NCI-H2196 treated with DMSO at 0.1 percent for 48 hours (cell line): ENCODE data around the gene GMEB1.
"Not testable (repeated sequence)": the region's sequence is repeated elsewhere in the genome, so short reads cannot be mapped to it uniquely, and the experiment has no call there.

ENCODE experiments used
- DNase-seq: peaks from one replicate; lab custom pipeline; 2025; ENCODE audit not compliant: unreplicated experiment; lab: John Stamatoyannopoulos, UW

GMEB1 gene, protein sequence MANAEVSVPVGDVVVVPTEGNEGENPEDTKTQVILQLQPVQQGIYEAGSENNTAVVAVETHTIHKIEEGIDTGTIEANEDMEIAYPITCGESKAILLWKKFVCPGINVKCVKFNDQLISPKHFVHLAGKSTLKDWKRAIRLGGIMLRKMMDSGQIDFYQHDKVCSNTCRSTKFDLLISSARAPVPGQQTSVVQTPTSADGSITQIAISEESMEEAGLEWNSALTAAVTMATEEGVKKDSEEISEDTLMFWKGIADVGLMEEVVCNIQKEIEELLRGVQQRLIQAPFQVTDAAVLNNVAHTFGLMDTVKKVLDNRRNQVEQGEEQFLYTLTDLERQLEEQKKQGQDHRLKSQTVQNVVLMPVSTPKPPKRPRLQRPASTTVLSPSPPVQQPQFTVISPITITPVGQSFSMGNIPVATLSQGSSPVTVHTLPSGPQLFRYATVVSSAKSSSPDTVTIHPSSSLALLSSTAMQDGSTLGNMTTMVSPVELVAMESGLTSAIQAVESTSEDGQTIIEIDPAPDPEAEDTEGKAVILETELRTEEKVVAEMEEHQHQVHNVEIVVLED

DNA sequence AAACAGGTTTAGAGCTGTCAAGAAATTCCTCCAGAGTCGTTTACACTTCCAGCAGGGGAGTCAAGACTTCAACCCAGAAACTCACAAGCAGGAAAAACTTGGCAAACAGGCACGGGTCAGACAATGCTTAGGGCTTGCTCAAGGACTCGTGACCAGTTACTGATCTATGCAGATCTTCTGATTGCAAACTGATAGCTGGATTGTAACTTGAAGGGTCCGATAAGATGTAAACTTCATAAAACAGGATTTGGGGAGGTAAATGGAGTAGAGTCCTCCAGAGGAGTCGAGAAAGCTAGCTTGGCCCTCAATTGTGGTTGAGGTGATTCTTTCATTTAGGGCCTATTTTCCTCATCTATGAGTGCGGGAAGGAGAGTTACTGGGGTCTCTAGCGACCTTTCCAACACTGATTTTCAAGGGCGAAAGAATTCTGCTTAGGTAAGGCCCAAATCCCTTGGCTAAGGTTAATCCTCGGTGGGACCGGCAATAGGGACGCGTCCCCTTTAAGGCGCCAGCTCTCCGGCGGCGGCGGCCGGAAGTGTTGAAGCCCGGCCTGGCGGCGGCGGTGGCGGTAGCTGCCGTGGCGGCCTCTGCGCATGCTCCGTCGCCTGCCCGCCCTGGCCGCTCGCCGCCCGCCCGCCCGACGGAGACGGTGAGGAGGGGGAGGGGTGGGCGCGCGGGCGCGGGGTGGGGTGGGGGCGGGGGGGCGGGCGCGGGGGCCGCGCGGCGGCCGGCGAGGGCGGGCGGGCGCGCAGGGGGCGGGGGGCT lies at the start of gene GMEB1:
TSS of gene GMEB1 (plus strand) at position 594 of the 765 bp plus-strand sequence. CDS start 14,829 bp downstream, outside the sequence.
- peak; percentile 89 for DNase-seq

DNA sequence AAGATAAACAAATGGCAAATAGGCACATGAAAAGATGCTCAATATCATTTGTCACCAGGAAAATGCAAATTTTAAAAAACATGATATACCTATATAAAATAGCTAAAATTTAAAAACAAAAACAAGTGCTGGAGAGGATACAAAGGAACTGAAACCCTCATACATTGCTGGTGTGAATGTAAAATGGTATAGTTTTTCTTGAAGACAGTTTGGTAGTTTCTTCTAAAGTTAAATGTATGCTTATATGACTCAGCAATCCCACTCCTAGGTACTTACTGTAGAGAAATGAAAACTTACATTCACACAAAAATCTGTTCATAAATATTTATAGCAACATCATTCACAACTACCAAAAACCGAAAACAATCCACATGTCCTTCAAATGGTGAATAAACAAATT lies 36.9 kb upstream of the GMEB1 start:
- DNase-seq: no peak

DNA sequence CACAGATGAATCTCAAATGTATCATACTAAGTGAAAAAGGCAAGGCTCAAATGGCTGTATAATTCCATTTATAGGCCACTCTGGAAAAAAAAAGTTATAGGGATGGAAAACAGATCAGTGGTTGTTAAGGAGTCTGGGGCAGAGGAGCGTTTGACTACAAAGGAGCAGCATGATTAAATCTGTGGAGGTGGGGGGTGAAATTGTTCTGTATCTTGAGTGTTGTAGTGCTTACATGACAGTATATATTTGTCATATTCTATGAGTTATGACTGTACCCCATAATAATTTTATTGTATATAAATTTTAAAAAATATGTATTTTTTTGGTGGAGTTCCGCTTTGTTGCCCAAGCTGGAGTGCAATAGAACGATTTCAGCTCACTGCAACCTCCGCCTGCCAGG lies 36.0 kb upstream of the GMEB1 start:
- DNase-seq: no peak

DNA sequence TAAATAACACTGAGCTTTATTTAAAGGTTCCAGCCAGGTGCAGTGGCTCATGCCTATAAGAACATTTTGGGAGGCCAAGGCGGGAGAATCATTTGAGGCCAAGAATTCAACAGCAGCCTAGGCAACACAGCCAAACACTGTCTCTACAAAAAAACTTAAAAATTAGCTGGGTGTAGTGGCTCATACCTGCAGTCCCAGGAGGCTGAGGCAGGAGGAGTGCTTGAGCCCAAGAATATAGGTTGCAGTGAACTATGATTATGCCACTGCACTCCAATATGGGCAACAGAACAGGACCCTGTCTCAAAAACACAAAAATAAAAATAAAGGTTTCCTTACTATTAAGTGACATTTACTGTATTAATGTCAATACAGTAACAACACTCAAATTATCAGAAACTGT lies 27.8 kb upstream of the GMEB1 start:
- no peak for DNase-seq

DNA sequence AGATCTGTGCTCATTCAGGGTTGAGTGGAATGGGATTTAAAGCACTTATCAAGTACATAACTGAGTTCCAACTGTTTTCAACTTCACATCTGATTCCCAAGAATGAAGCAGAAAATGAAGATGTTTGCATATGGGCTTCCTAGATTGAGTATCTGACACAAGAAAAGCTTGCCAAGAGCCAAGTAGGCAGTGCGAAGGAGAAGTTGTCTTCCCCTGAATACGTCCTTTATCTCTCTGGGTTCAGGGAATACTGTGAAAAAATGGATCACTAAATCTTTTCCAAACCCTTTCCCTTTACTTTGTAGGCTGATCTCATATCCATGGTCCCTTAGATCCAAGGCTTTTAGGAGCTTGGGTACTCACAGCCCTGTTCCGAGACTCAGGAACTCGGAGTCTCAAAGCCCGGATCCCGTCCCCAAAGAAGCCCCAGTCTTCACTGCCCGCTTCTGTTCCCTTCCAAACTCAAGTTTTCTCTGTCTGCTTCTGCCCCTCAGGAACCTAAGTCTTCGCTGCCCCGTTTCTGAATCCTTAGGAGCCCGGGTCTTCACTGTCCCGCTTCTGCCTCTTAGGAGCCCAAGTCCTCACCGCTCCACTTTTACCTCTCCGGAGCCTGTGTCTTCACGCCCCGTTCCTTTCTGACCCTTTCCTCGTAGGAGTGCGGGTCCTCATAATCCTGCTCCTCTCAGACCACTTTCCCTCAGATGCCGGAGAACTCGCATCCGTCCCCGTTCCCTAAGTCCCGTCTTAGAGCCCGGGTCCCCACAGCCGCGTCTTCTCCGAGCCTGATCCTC lies 26.3 kb upstream of the GMEB1 start:
- DNase-seq: no peak

DNA sequence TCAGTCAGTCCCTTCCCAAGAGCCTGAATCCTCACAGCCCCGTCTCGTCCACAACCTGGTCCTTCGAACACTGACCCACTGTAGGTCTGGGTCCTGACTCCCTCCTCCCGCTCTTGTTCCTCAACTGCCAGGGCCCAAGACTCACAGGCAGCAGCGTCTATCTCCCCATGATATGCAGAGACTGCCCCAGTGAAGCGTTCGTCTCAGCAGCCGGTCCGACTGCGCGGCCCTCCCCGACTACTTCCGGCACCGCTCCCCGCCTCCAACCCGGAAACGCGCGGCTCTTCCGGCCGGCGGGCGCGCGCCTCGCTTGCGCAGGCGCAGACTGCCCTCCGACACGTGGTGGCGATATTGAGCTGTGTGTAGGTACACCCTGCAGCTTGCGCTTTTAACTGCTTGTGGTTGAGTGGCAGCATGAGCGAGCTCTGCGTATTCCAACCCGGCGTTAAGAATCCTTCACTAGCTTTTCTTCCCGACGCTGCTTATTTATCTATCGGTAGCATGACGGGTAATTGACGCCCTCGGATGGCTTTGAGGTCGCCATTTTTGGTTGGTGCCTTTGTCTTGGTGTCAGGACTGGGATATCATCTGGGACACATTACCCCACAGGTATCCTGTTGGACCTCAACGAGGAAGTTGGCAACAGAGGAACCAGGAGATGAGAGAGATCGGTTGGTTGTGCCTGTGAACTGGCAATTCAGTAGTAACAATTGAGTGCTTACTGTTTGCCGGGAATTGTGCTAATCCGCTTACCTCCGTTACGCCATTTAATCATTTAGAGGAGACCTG lies 25.5 kb upstream of the GMEB1 start, which contains the start of gene TAF12:
TSS of gene TAF12 (minus strand) at position 221 of the 789 bp plus-strand sequence. CDS start 20,986 bp downstream, outside the sequence.
- DNase-seq: peak; percentile 93

DNA sequence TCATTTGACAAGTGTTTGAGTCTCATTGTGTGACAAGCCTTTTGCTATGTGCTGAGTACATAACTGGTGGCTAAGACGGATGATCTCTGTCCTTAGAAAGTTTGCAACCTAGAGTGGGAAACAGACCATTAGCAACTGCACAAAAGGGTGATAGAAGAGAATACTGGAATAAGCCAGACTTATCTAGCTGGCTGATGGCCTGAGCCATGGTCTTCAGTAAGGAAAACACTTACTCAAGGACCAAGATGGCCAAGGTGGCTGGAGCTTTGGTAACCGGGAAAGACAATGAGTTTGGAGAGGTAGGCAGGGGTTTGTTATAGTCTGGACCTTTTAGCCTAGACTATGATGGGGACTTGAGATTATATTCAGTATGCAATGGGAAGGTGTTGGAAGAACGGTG lies 24.1 kb upstream of the GMEB1 start:
- no peak for DNase-seq

DNA sequence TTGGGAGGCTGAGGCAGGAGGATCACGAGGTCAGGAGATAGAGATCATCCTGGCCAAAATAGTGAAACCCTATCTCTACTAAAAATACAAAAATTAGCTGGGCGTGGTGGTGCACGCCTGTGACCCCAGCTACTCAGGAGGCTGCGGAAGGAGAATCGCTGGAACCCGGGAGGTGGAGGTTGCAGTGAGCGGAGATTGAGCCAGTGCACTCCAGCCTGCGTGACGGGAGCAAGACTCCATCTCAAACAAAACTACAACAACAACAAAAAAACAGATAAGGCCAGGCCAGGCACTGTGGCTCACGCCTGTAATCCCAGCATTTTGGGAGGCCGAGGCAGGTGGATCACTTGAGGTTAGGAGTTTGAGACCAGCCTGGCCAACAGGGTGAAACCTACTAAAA lies 23.2 kb upstream of the GMEB1 start:
- not testable (repeated sequence) for DNase-seq

DNA sequence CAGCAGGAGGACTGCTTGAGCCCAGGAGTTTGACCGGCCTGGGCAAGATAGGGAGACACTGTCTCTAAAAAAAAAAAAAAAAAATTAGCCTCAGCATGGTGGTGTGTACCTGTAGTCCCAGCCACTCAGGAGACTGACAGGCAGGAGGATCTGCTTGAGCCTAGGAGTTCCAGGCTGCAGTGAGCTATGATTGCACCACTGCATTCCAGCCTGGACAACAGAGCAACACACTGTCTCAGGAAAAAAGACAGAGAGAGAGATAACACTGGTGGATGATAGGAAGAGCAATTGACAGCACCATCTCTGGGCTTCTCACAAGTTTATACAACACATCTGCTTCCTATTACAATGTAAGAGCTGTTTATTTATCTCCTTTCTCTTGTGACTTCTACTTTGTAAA lies 22.5 kb upstream of the GMEB1 start:
- no peak for DNase-seq

DNA sequence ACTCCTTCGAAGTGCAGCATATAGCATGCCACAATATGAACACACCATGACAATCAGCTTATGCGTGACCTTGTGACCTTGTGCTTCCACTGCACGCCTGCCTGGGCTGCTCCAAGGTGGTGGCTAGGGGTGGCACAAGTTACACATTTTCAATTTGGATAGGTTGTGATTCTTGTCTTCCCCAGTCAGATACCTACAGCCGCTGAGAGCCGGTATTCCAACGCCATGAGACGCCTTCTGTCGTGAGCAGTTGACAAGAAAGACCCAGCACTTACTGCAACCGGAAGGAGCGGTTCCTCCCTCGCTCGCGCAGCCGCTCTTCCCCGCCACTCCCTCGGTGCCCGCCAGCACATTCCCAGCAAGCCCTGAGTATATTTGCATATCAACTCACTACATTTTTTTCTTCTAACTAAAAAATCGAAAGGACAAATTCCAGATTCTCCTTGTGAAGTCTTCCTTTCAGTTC lies 20.5 kb upstream of the GMEB1 start:
- DNase-seq: peak; percentile 93

DNA sequence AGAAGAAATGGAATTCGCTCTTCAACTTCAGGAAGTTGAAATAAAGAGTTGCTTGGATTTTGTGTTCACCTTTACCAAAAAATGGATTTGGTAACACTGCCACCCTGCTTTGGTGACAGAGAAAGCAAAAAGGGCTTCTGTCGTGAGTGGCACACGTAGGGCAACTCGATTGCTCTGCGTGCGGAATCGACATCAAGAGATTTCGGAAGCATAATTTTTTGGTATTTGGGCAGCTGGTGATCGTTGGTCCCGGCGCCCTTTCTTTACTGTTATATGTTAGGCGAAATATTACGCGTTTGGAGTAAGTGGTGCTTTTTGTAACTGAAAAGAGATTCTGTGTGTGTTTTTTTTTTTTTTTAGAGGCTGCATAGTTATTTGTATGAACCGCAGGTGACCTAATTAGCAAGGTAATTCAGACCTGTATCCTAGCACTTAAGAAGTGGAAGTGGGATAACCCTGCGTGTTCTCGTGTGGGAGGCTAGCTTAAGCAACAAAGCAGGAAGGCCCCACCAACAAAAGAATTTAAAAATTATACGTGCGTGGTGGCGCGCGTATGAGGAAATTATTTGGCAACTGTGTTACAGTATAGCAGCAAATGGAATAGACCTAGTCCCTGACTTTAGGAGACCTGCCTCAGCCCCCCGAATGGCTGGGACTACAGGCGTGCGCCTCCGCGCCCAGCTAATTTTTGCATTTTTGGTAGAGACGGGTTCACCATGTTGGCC lies 19.9 kb upstream of the GMEB1 start, which contains the start of gene RNU11:
TSS of gene RNU11 (plus strand) at position 127 of the 725 bp plus-strand sequence.
- peak; percentile 88 for DNase-seq

DNA sequence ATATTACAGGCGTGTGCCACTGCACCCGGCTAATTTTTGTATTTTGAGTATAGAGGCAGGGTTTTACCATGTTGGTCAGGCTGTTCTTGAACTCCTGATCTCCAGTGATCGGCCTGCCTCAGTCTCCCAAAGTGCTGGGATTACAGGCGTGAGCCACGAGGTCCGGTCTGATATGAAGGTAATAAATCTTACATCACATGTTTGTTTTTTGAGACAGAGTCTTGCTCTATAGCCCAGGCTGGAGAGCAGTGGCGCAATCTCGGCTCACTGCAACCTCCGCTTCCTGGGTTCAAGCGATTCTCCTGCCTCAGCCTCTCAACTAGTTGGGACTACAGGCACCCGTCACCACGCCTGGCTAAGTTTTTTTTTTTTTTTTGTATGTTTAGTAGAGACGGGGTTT lies 15.5 kb upstream of the GMEB1 start:
- DNase-seq: not testable (repeated sequence)

DNA sequence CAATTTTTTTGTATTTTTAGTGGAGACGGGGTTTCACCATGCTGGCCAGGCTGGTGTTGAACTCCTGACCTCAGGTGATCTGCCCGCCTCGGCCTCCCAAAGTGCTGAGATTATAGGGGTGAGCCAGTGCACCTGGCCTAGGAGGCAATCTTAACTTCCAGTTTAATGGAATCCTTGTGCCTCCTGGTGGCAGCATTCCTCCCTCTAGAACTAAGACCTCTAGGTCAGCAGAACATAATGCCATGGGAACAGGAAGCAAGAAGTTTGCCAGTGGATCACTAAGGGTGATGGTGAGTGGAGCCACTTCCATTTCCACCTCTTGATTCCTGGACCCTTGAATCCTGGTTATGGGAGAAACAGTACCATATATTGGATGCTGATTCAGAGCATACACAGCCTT lies 14.7 kb upstream of the GMEB1 start:
- DNase-seq: not testable (repeated sequence)

DNA sequence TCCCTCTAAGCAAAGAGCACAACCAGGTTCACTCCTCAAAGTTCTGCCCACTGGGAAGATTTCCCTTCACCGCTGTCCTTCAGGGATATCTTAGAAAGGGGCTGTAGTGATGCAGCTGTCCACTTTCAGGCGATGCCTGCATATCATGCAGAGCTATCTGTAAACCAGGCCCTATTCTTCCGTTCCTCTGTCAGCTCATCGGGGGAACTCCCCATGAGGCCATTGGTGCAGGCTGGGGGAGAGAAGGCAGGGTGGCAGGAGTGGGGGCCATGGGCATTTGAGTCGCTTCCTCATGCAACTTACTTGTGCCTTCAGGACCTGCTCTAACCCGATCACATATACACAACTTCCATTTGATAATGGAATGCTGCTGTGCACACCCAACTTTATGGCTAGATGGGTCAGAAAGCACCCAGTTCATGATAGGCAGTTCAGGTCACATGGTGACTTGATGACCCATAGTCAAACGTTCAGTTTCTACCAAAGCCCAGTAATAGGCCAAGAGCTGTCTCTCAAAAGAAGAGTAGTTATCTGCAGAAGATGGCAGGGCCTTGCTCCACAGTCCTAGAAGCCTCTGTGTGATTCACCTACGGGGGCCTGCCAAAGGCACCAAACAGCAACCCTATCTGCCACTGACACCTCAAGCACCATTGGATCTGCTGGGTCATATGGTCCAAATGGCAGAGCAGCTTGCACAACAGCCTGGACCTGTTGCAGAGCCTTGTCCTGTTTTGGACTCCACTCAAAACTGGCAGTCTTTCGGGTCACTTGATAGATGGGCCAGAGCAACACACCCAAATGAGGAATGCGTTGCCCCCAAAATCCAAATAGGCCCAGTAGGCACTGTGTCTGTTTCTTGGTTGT lies 12.9 kb upstream of the GMEB1 start:
- DNase-seq: not testable (repeated sequence)

DNA sequence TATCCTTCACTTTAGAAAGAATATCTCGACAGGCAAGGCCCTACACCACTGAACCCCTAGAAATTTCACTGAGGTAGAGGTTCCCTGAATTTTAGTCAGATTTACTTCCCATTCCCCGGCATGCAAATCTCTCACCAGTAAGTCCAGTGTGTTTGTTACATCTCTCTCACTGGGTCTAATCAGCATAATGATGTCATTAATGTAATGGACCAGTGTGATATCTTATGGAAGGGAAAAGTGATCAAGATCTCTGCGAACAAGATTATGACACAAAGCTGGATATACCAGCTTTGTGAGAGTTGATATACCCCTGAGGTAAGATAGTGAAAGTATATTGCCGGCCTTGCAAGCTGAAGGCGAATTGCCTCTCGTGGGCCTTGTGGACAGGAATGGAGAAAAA lies 12.2 kb upstream of the GMEB1 start:
- no peak for DNase-seq

DNA sequence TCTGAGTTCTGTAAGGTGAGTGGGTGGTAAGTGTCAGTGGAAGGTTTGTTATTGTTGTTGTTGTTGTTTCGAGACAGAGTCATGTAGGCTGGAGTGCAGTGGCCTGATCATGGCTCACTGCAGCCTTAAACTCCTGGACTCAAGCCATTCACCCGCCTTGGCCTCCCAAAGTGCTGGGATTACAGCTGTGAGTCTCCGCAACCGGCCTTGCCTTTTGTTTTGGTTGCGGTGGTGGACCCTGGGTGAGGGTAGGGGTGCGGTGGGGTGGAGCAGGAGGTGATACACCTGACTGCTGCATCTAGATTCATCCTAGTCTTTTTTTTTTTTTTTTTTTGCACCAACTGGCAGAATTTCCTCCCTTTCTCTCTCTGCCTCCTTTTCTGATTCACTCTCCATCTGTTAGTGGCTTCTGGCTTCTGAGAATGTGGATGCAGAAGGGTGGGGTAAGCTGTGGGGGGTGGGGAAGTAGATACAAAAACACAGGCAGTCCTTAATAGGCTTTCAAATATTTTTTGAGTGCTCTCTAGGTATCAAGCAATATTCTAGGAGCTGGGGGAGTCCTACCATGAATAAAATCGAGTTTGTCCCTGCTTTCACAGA lies 4.6 kb upstream of the GMEB1 start:
- DNase-seq: no peak

DNA sequence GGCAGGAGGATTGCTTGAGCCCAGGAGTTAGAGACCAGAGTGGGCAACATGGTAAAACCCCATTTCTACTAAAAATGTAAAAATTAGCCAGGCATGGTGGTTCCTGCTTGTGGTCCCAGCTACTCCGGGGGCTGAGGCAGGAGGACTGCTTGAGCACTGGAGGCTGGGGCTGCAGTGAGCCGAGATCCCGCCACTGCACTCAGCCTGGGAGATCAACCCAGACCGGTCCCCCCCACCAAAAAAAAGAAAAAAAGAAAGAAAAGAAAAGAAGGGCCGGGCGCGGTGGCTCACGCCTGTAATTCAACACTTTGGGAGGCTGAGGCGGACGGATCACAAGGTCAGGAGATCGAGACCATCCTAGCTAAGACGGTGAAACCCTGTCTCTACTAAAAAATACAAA lies 1.8 kb upstream of the GMEB1 start:
- DNase-seq: no peak
